OCI-LY3 (cell line): ENCODE data around the gene NCK2.

Source experiments
- H2AFZ ChIP-seq: fragments of 200-600, 300-600 bp; shearing (Covaris generic); 2 replicates; pipeline ENCODE4 v1.6.0; 2014; ENCODE audit warnings: antibody characterized with exemption, low read depth, low read length
- H3K27ac ChIP-seq: fragments of 200-600, 300-600 bp; sonication (generic); 2 replicates; pipeline ENCODE4 v1.5.1; 2014; ENCODE audit warnings: mild to moderate bottlenecking, low read length, moderate library complexity, mixed read lengths
- H3K27me3 ChIP-seq: fragments of 200-600, 300-600 bp; sonication (generic); 2 replicates; pipeline ENCODE4 v1.6.1; 2014; ENCODE audit warnings: low read depth, low read length, mixed read lengths
- H3K36me3 ChIP-seq: fragments of 200-600, 300-600 bp; sonication (generic); replicated peaks from 2 replicates; pipeline ENCODE3; 2014; ENCODE audit warnings: low read depth, low read length, mixed read lengths
- H3K4me1 ChIP-seq: fragments of 300-600, 200-600 bp; sonication (generic); 2 replicates; pipeline ENCODE4 v1.6.1; 2014; ENCODE audit warnings: low read length, mixed read lengths
- H3K4me2 ChIP-seq: fragments of 200-600, 300-600 bp; sonication (generic); 2 replicates; pipeline ENCODE4 v1.6.1; 2014; ENCODE audit warnings: low read length, mixed read lengths
- H3K4me3 ChIP-seq: fragments of 300-600, 200-600 bp; sonication (generic); 2 replicates; pipeline ENCODE4 v1.5.1; 2014; ENCODE audit warnings: antibody characterized with exemption, mild to moderate bottlenecking, low read length, moderate library complexity
- H3K79me2 ChIP-seq: fragments of 300-600, 200-600 bp; shearing (Covaris generic); 2 replicates; pipeline ENCODE4 v1.6.1; 2014; ENCODE audit warnings: mild to moderate bottlenecking, low read length, mixed read lengths
- H3K9ac ChIP-seq: fragments of 300-600, 200-600 bp; shearing (Covaris generic); 2 replicates; pipeline ENCODE4 v1.6.0; 2014; ENCODE audit warnings: mild to moderate bottlenecking, low read length, moderate library complexity
- H3K9me3 ChIP-seq: fragments of 200-600, 300-600 bp; shearing (Covaris generic); 2 replicates; pipeline ENCODE4 v1.6.1; 2014; ENCODE audit warnings: low read length, mixed read lengths; ENCODE audit not compliant: insufficient read depth
- H4K20me1 ChIP-seq: fragments of 200-600, 300-600 bp; sonication (generic); 2 replicates; pipeline ENCODE4 v1.6.1; 2016; ENCODE audit warnings: low read length, mixed read lengths; ENCODE audit not compliant: insufficient read depth
- CTCF ChIP-seq: fragments of 200-600, 300-600 bp; sonication (generic); IDR thresholded peaks from 2 replicates; pipeline ENCODE4 v1.5.1; 2014; ENCODE audit warnings: antibody characterized with exemption, low read length, low read depth
- EZH2phosphoT487 ChIP-seq: fragments of 200-600 bp; shearing (Covaris generic); IDR thresholded peaks from 2 replicates; pipeline ENCODE4 v1.6.1; 2018; ENCODE audit warnings: antibody characterized with exemption, mixed run types, low read depth

NCK2 gene

DNA sequence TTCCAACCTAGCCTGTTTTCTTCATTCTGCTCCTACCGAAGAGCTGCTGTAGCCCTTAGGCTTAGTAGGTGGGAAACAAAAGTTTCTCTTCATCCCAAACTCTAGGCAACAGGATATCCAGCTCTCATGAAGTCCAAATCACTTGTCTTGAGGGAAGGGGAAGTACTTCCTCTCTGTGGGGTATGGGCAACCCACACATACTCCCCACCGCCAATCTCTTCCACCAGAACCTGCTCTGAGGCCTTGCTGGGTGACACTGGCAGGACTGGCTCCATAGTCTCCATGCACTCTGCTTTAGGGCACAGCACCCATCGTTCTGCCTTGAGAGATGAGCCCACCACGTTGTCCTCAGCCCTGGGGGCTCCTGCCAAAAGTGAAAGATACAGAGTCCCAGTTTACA is 173.0 kb downstream of the NCK2 start:
- Histone ChIP-seq H3K36me3 (no peaks in the 10 kb centered on the region), H3K9me3 (peaks cover 8% of the 10 kb centered on the region; the same call in 1 of the 2 replicates), H2AFZ (no peak overlapping the region), H3K4me1 (peaks cover 34% of the 10 kb centered on the region), H3K27ac (no peak overlapping the region), H3K4me2 (no peak overlapping the region), H3K27me3 (no peaks in the 10 kb centered on the region), H3K9ac (no peak overlapping the region), H3K79me2 (no peaks in the 10 kb centered on the region), H3K4me3 (no peak overlapping the region), H4K20me1 (no peaks in the 10 kb centered on the region)
- TF ChIP-seq EZH2phosphoT487 (no peak), CTCF (no peak)

GRCh38 chr2:105919191-105919811 is 174.6 kb downstream of the NCK2 start:
- no peaks in the 10 kb centered on the region for H4K20me1 ChIP-seq
- peaks cover 8% of the 10 kb centered on the region; the same call in 1 of the 2 replicates for H3K9me3 ChIP-seq
- no peak overlapping the region for H3K4me3 ChIP-seq
- H3K27me3 ChIP-seq = no peaks in the 10 kb centered on the region
- H2AFZ ChIP-seq = no peak overlapping the region
- H3K27ac ChIP-seq = no peak overlapping the region
- no peak overlapping the region for H3K4me2 ChIP-seq
- H3K79me2 ChIP-seq = no peaks in the 10 kb centered on the region
- peaks cover 23% of the 10 kb centered on the region for H3K4me1 ChIP-seq
- H3K9ac ChIP-seq = no peak overlapping the region
- H3K36me3 ChIP-seq = no peaks in the 10 kb centered on the region
- no peak for TF ChIP-seq EZH2phosphoT487
- TF ChIP-seq CTCF = no peak

DNA sequence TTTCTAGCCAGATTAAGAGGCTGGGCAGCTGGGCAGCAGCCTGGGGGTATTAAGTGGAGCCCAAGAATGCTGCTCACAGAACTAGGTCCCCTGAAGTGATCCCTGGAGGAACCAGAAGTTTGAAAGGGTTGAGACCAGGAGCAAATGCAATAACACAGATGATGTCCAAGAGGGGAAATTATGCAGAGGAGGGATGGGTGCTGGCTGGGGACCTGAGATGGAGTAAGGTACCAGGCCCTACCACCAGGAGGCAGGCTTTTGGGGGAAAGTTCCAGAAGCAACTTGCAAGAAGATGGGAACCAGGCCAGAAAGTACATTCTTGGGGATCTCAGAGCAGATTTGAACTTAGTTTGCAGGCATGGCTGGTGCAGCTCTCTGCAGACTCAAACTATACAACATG is 175.1 kb downstream of the NCK2 start:
- TF ChIP-seq EZH2phosphoT487 = no peak
- TF ChIP-seq CTCF = peak; percentile 62
- Histone ChIP-seq H3K27me3 (no peaks in the 10 kb centered on the region), H3K36me3 (no peaks in the 10 kb centered on the region), H3K27ac (no peak overlapping the region), H3K79me2 (no peaks in the 10 kb centered on the region), H2AFZ (no peak overlapping the region), H3K9me3 (peaks cover 8% of the 10 kb centered on the region; the same call in 1 of the 2 replicates), H3K4me3 (no peak overlapping the region), H3K9ac (no peak overlapping the region), H3K4me2 (no peak overlapping the region), H3K4me1 (peaks cover 18% of the 10 kb centered on the region), H4K20me1 (no peaks in the 10 kb centered on the region)

DNA sequence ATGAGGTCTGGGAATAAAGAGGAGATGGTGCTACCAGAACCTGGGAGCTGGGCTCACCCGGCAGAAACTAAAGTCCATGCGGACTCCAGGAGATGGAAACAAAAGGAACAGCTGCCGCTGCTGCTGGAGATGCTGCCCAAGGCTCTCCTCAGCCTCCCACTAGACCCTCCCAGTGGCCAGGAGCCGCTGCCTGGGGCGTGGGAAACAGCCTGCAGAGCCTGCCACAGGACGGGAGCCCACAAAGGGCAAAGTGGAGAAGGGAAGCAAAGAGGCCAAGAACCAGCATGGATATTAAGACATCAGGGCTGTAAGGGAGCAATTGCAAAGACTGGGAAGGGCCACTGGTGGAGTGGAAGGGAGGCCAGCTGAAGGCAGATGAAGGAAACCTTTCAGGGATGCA is 179.6 kb downstream of the NCK2 start:
- H3K79me2 ChIP-seq = no peaks in the 10 kb centered on the region
- H3K9ac ChIP-seq = no peak overlapping the region
- H3K4me3 ChIP-seq = no peak overlapping the region
- H3K27me3 ChIP-seq = no peaks in the 10 kb centered on the region
- H2AFZ ChIP-seq = no peak overlapping the region
- TF ChIP-seq CTCF (no peak), EZH2phosphoT487 (no peak)
- no peak overlapping the region for H3K4me2 ChIP-seq
- H4K20me1 ChIP-seq = no peaks in the 10 kb centered on the region
- H3K27ac ChIP-seq = no peak overlapping the region
- H3K4me1 ChIP-seq = no peaks in the 10 kb centered on the region
- H3K9me3 ChIP-seq = peaks cover 8% of the 10 kb centered on the region; the same call in 1 of the 2 replicates
- H3K36me3 ChIP-seq = no peaks in the 10 kb centered on the region
